Measurements from ENCODE around the gene UGT1A10.

UGT1A10 gene

GRCh38 chr2:233681521-233682099 lies 45.4 kb downstream of the UGT1A10 start, which contains the start of gene UGT1A7:
Gene UGT1A7 (plus strand): TSS chr2:233681901. CDS start chr2:233681938, 37 bp downstream.
- Histone ChIP-seq H3K27me3 (ENCODE audit: insufficient read depth, low read depth, severe bottlenecking) (no peaks in the 10 kb centered on the region), H3K27ac (no peak within 1 kb of the TSS), H3K4me3 (ENCODE audit: low read depth, low read length) (no peak within 1 kb of the TSS), H3K9me3 (ENCODE audit: severe bottlenecking) (no peaks in the 10 kb centered on the region), H3K36me3 (no peaks in the 10 kb centered on the region)
- no peak for DNase-seq
- TF ChIP-seq CTCF (IDR thresholded peaks at IDR 0.05; ENCODE audit: low read depth, low read length), result no peak

- TF ChIP-seq CTCF (IDR thresholded peaks at IDR 0.05; ENCODE audit: low read depth, low read length), result no peak
- Histone ChIP-seq H3K9me3 (ENCODE audit: severe bottlenecking) (no peaks in the 10 kb centered on the region), H3K36me3 (no peaks in the 10 kb centered on the region), H3K27me3 (ENCODE audit: insufficient read depth, low read depth, severe bottlenecking) (no peaks in the 10 kb centered on the region), H3K4me3 (ENCODE audit: low read depth, low read length) (no peak overlapping the region), H3K27ac (no peak overlapping the region)
- DNase-seq, result no peak
These were observed 48.4 kb downstream of the UGT1A10 start for GRCh38 chr2:233684640-233685039.

GRCh38 chr2:233686928-233687327 lies 50.7 kb downstream of the UGT1A10 start:
- Histone ChIP-seq H3K27me3 (ENCODE audit: insufficient read depth, low read depth, severe bottlenecking) (no peaks in the 10 kb centered on the region), H3K4me3 (ENCODE audit: low read depth, low read length) (no peak overlapping the region), H3K9me3 (ENCODE audit: severe bottlenecking) (no peaks in the 10 kb centered on the region), H3K27ac (no peak overlapping the region), H3K36me3 (no peaks in the 10 kb centered on the region)
- no peak for TF ChIP-seq CTCF (IDR thresholded peaks at IDR 0.05; ENCODE audit: low read depth, low read length)
- DNase-seq, result no peak

GRCh38 chr2:233688341-233688740 lies 52.1 kb downstream of the UGT1A10 start:
- no peak for DNase-seq
- Histone ChIP-seq H3K4me3 (ENCODE audit: low read depth, low read length) (no peak overlapping the region), H3K36me3 (no peaks in the 10 kb centered on the region), H3K9me3 (ENCODE audit: severe bottlenecking) (no peaks in the 10 kb centered on the region), H3K27me3 (ENCODE audit: insufficient read depth, low read depth, severe bottlenecking) (no peaks in the 10 kb centered on the region), H3K27ac (no peak overlapping the region)
- no peak for TF ChIP-seq CTCF (IDR thresholded peaks at IDR 0.05; ENCODE audit: low read depth, low read length)

- Histone ChIP-seq H3K9me3 (ENCODE audit: severe bottlenecking) (no peaks in the 10 kb centered on the region), H3K27ac (no peak overlapping the region), H3K4me3 (ENCODE audit: low read depth, low read length) (no peak overlapping the region), H3K36me3 (no peaks in the 10 kb centered on the region), H3K27me3 (ENCODE audit: insufficient read depth, low read depth, severe bottlenecking) (no peaks in the 10 kb centered on the region)
- DNase-seq, result no peak
- TF ChIP-seq CTCF (IDR thresholded peaks at IDR 0.05; ENCODE audit: low read depth, low read length), result no peak
These were observed 52.8 kb downstream of the UGT1A10 start for GRCh38 chr2:233689031-233689430.

- TF ChIP-seq CTCF (IDR thresholded peaks at IDR 0.05; ENCODE audit: low read depth, low read length), result no peak
- H3K36me3 ChIP-seq, result no peaks in the 10 kb centered on the region
- no peak overlapping the region for H3K4me3 ChIP-seq (ENCODE audit: low read depth, low read length)
- no peaks in the 10 kb centered on the region for H3K9me3 ChIP-seq (ENCODE audit: severe bottlenecking)
- H3K27me3 ChIP-seq (ENCODE audit: insufficient read depth, low read depth, severe bottlenecking), result no peaks in the 10 kb centered on the region
- no peak overlapping the region for H3K27ac ChIP-seq
- DNase-seq, result no peak
These were observed 53.3 kb downstream of the UGT1A10 start for GRCh38 chr2:233689501-233689900.

All from WERI-Rb-1 (cell line).